H1 (cell line): ENCODE measurements around the gene AIFM1. TPM values are rescaled to one million over a fixed set of nuclear protein-coding genes. Genes with fewer than 3 reads are reported as not detected.

Experiments
- CTCF ChIA-PET: fragments of 300-600 bp; sonication (Branson Sonifier 250); formaldehyde crosslinking; loops from one replicate; lab custom pipeline; 2021; ENCODE audit not compliant: partially characterized antibody; lab: Charles Lee
- POLR2A ChIA-PET: fragments of 300-600 bp; sonication (Branson Sonifier 250); formaldehyde crosslinking; loops from one replicate; lab custom pipeline; 2021; ENCODE audit warnings: inconsistent platforms; ENCODE audit not compliant: partially characterized antibody; lab: Charles Lee
- DNase-seq, 2 experiments: peaks; one replicate each; pipeline versions ENCODE4 v3.0.0 to v3.0.0-alpha.2; 2010 to 2022; ENCODE audit warnings: low spot score in 2 of 2, low read depth in 1 of 2, mixed read lengths in 1 of 2
- FAIRE-seq: peaks from 2 replicates; lab custom pipeline; 2011; peaks lifted over from hg19 to GRCh38; lab: Jason Lieb, UNC
- H2AFZ ChIP-seq: 2 replicates; pipeline ENCODE4 v1.8.1; 2012; ENCODE audit warnings: low read length, inconsistent platforms
- H2AK5ac ChIP-seq: 2 replicates; pipeline ENCODE4 v1.6.1; 2013; ENCODE audit warnings: low read depth, low read length
- H2BK120ac ChIP-seq: replicated peaks from 2 replicates; pipeline ENCODE3; 2013; ENCODE audit warnings: low read depth, low read length, inconsistent platforms
- H2BK12ac ChIP-seq: 2 replicates; pipeline ENCODE4 v1.6.1; 2013; ENCODE audit warnings: low read depth, low read length
- H2BK15ac ChIP-seq: 2 replicates; pipeline ENCODE4 v1.6.1; 2013; ENCODE audit warnings: low read length
- H2BK20ac ChIP-seq: 2 replicates; pipeline ENCODE4 v1.6.1; 2013; ENCODE audit warnings: low read length
- H2BK5ac ChIP-seq: 2 replicates; pipeline ENCODE4 v1.6.1; 2013; ENCODE audit warnings: low read depth, low read length
- H3K14ac ChIP-seq: 2 replicates; pipeline ENCODE4 v1.6.1; 2013; ENCODE audit warnings: inconsistent platforms; ENCODE audit not compliant: insufficient read length
- H3K18ac ChIP-seq: 2 replicates; pipeline ENCODE4 v1.6.1; 2013; ENCODE audit warnings: low read length; ENCODE audit errors: extremely low read depth
- H3K23ac ChIP-seq: 2 replicates; pipeline ENCODE4 v1.6.1; 2013; ENCODE audit warnings: inconsistent platforms; ENCODE audit not compliant: insufficient read length
- H3K23me2 ChIP-seq: 2 replicates; pipeline ENCODE4 v1.6.1; 2013; ENCODE audit warnings: low read depth, low read length
- H3K27ac ChIP-seq: 2 replicates; pipeline ENCODE4 v1.6.1; 2011; ENCODE audit warnings: low read depth, low read length, inconsistent platforms
- H3K27me3 ChIP-seq, 4 experiments: replicated peaks in 1 of 4; 1 replicate in 1 of 4; 2 replicates in 3 of 4; pipeline versions ENCODE4 v1.6.1 to v1.8.1; 2011 to 2013; ENCODE audit warnings: low read length in 3 of 4, mild to moderate bottlenecking in 3 of 4, inconsistent platforms in 2 of 4, mixed read lengths in 2 of 4, moderate library complexity in 1 of 4; ENCODE audit not compliant: control insufficient read depth in 3 of 4, insufficient read depth in 3 of 4; ENCODE audit errors: extremely low read depth in 1 of 4
- H3K36me3 ChIP-seq, 4 experiments: 2 replicates each; pipeline versions ENCODE4 v1.6.1 to v1.8.1; 2011 to 2013; ENCODE audit warnings: mild to moderate bottlenecking in 4 of 4, low read length in 3 of 4, moderate library complexity in 2 of 4, control low read depth in 1 of 4, inconsistent platforms in 1 of 4; ENCODE audit not compliant: insufficient read depth in 4 of 4, control insufficient read depth in 2 of 4
- H3K4ac ChIP-seq: replicated peaks from 2 replicates; pipeline ENCODE3; 2013; ENCODE audit warnings: low read length, low read depth, mixed read lengths, inconsistent platforms; ENCODE audit not compliant: insufficient read length
- H3K4me1 ChIP-seq, 4 experiments: replicated peaks in 1 of 4; 1 replicate in 1 of 4; 2 replicates in 3 of 4; pipeline versions ENCODE4 v1.6.1 to v1.8.1; 2011 to 2013; ENCODE audit warnings: low read length in 3 of 4, inconsistent platforms in 2 of 4, mixed read lengths in 1 of 4; ENCODE audit not compliant: insufficient read depth in 4 of 4, control insufficient read depth in 3 of 4
- H3K4me2 ChIP-seq, 2 experiments: 2 replicates each; pipeline versions ENCODE4 v1.6.1 to v1.8.1; 2011 to 2013; ENCODE audit warnings: low read depth in 2 of 2, low read length in 2 of 2, control low read depth in 1 of 2, inconsistent platforms in 1 of 2, mild to moderate bottlenecking in 1 of 2; ENCODE audit not compliant: insufficient read depth in 1 of 2
- H3K4me3 ChIP-seq, 4 experiments: fragments of 200-600, 300-600 bp in 1 of 4; sonication (generic), shearing (Covaris generic), sonication (Bioruptor Twin) in 1 of 4; 2 replicates each; pipeline versions ENCODE4 v1.5.1 to v1.8.1; 2011 to 2016; ENCODE audit warnings: low read length in 4 of 4, low read depth in 3 of 4, control low read depth in 2 of 4, inconsistent platforms in 2 of 4, mild to moderate bottlenecking in 2 of 4, mixed read lengths in 1 of 4, moderate library complexity in 1 of 4; ENCODE audit not compliant: insufficient read depth in 2 of 4; ENCODE audit errors: extremely low read depth in 1 of 4
- H3K56ac ChIP-seq: replicated peaks from 2 replicates; pipeline ENCODE3; 2013; ENCODE audit warnings: low read depth, mild to moderate bottlenecking, mixed read lengths, low read length, inconsistent platforms; ENCODE audit not compliant: insufficient read length
- H3K79me1 ChIP-seq: 2 replicates; pipeline ENCODE4 v1.6.1; 2013; ENCODE audit warnings: low read depth, low read length, control low read depth
- H3K79me2 ChIP-seq, 2 experiments: 2 replicates each; pipeline versions ENCODE4 v1.6.1 to v1.8.1; 2012 to 2013; ENCODE audit warnings: low read length in 2 of 2, mild to moderate bottlenecking in 2 of 2, inconsistent platforms in 1 of 2; ENCODE audit not compliant: insufficient read depth in 2 of 2, control insufficient read depth in 1 of 2
- H3K9ac ChIP-seq, 4 experiments: replicated peaks in 1 of 4; 1 replicate in 1 of 4; 2 replicates in 3 of 4; pipeline versions ENCODE4 v1.6.1 to v1.8.1; 2011 to 2013; ENCODE audit warnings: low read depth in 3 of 4, low read length in 3 of 4, control low read depth in 2 of 4, mild to moderate bottlenecking in 2 of 4, moderate library complexity in 2 of 4, inconsistent platforms in 1 of 4; ENCODE audit errors: extremely low read depth in 1 of 4
- H3K9me3 ChIP-seq, 2 experiments: 2 replicates each; pipeline versions ENCODE4 v1.6.1 to v1.8.1; 2012 to 2013; ENCODE audit warnings: mild to moderate bottlenecking in 2 of 2, moderate library complexity in 2 of 2, control low read depth in 1 of 2, inconsistent platforms in 1 of 2, low read depth in 1 of 2, low read length in 1 of 2, mixed read lengths in 1 of 2; ENCODE audit not compliant: insufficient read depth in 2 of 2
- H4K20me1 ChIP-seq, 2 experiments: replicated peaks in 1 of 2; 2 replicates each; pipeline versions ENCODE3 to v1.8.1; 2011 to 2013; ENCODE audit warnings: inconsistent platforms in 2 of 2, low read length in 2 of 2, mild to moderate bottlenecking in 1 of 2; ENCODE audit not compliant: insufficient read depth in 2 of 2, control insufficient read depth in 1 of 2
- H4K5ac ChIP-seq: 2 replicates; pipeline ENCODE4 v1.6.1; 2013; ENCODE audit warnings: low read length, low read depth, mixed read lengths, inconsistent platforms; ENCODE audit not compliant: insufficient read length
- H4K8ac ChIP-seq: 2 replicates; pipeline ENCODE4 v1.8.0; 2013; ENCODE audit warnings: mild to moderate bottlenecking, moderate library complexity, low read length, inconsistent platforms; ENCODE audit not compliant: insufficient read depth; ENCODE audit errors: extremely low read depth
- H4K91ac ChIP-seq: replicated peaks from 2 replicates; pipeline ENCODE3; 2013; ENCODE audit warnings: low read length, mixed read lengths, inconsistent platforms; ENCODE audit not compliant: insufficient read length
- ASH2L ChIP-seq: fragments of 200-600, 300-600 bp; sonication (generic); IDR thresholded peaks from one replicate; pipeline ENCODE4 v1.7.1; 2017; ENCODE audit warnings: low read length
- BRCA1 ChIP-seq: IDR thresholded peaks from 2 replicates; pipeline ENCODE4 v1.6.1; 2012; ENCODE audit warnings: low read depth, low read length, improper control_type of control experiment
- CTCF ChIP-seq, 3 experiments: IDR thresholded peaks; 1 replicate in 2 of 3; 2 replicates in 1 of 3; pipeline versions ENCODE4 v1.5.1 to v1.6.1; 2011; ENCODE audit warnings: low read length in 3 of 3, mild to moderate bottlenecking in 3 of 3, inconsistent platforms in 2 of 3, low read depth in 1 of 3, moderate library complexity in 1 of 3; ENCODE audit not compliant: insufficient read depth in 1 of 3; ENCODE audit errors: control extremely low read depth in 1 of 3
- JUN ChIP-seq: IDR thresholded peaks from 2 replicates; pipeline ENCODE4 v1.6.1; 2011; ENCODE audit warnings: low read depth, mild to moderate bottlenecking, improper control_type of control experiment, low read length
- NANOG ChIP-seq: IDR thresholded peaks from 2 replicates; pipeline ENCODE4 v1.6.1; 2011; ENCODE audit warnings: low read length, low read depth, mild to moderate bottlenecking, inconsistent platforms; ENCODE audit not compliant: insufficient read depth, poor library complexity, severe bottlenecking
- RXRA ChIP-seq: IDR thresholded peaks from 2 replicates; pipeline ENCODE4 v1.6.1; 2011; ENCODE audit warnings: low read depth, mild to moderate bottlenecking, low read length, moderate library complexity; ENCODE audit not compliant: insufficient read depth
- TEAD4 ChIP-seq: IDR thresholded peaks from 2 replicates; pipeline ENCODE4 v1.6.1; 2012; ENCODE audit warnings: low read depth, low read length, inconsistent platforms, mixed read lengths
- WGBS, 2 experiments: shearing (Covaris generic) in 1 of 2; methylation state at CpG; one replicate each; pipeline versions ENCODE4 v1.1.6 to v1.1.7; 2013 to 2015; ENCODE audit warnings: low lambda C conversion rate in 2 of 2, mixed read lengths in 2 of 2, inconsistent platforms in 1 of 2, low coverage in 1 of 2, missing lambda C conversion rate in 1 of 2; ENCODE audit not compliant: insufficient replicate concordance in 2 of 2, insufficient coverage in 1 of 2, insufficient read length in 1 of 2; ENCODE audit errors: extremely low coverage in 1 of 2, missing lambda C conversion rate in 1 of 2; 5-methylcytosine and 5-hydroxymethylcytosine counted together
- polyA plus RNA-seq, 7 experiments: library from polyadenylated mRNA; depleted of rRNA in 3 of 7; stranded (reverse) in 5 of 7; unstranded in 2 of 7; fragments of >200 nt in 5 of 7; fragments of 200-250 nt in 2 of 7; gene quantifications; 1 replicate in 5 of 7; 2 replicates in 1 of 7; 4 replicates in 1 of 7; pipeline versions ENCODE4 v1.2.1 to v1.2.3, GENCODE V29; 2011 to 2013; ENCODE audit warnings: missing spikeins in 2 of 7, mixed read lengths in 2 of 7
- total RNA-seq: library from RNA; stranded (reverse); fragmentation: NEBNext Ultra II Directional; extraction: Animal tissue kit (Norgen Biotek cat#: 25700); gene quantifications from 2 replicates; pipeline ENCODE4 v1.2.1, GENCODE V29; 2021

AIFM1 gene
- total and polyA plus RNA-seq, 2 of the 8 experiments (the other 6 are each of a cell fraction or from before 2014, with no cell fraction given) = 34.1 to 55.4 TPM

GRCh38 chrX:130110379-130111219 is 55.0 kb downstream of the AIFM1 start, which contains the start of gene ELF4:
TSS of gene ELF4 (minus strand) at chrX:130110497. CDS start at chrX:130081330, 29,167 bp downstream.
- Histone ChIP-seq H3K56ac (no peak within 1 kb of the TSS), H4K5ac (no peak within 1 kb of the TSS), H2BK5ac (no peak within 1 kb of the TSS), H4K20me1 (peaks cover 0 to 4% of the 10 kb centered on the region in 2 experiments), H3K9me3 (no peaks in the 10 kb centered on the region), H3K36me3 (peaks cover 0 to 3% (median 0%) of the 10 kb centered on the region in 4 experiments; a peak in 1 of 8 replicates), H2AK5ac (no peak within 1 kb of the TSS), H3K4me1 (peaks cover 0 to 11% (median 0%) of the 10 kb centered on the region in 4 experiments; a peak in 3 of 7 replicates), H3K23me2 (peaks cover 2% of the 10 kb centered on the region; the same call in 1 of the 2 replicates), H3K23ac (no peak within 1 kb of the TSS), H3K27ac (no peak within 1 kb of the TSS), H3K4ac (no peak within 1 kb of the TSS), H3K27me3 (peaks cover 20 to 37% (median 32%) of the 10 kb centered on the region in 4 experiments), H3K79me2 (no peaks in the 10 kb centered on the region), H3K4me3 (peak within 1 kb of the TSS; percentile 32 to 60 (median 40)), H4K91ac (no peak within 1 kb of the TSS), H2BK12ac (no peak within 1 kb of the TSS), H2BK15ac (no peak within 1 kb of the TSS), H3K18ac (no peak within 1 kb of the TSS), H3K4me2 (peak within 1 kb of the TSS; percentile 68 to 82), H3K9ac (no peak within 1 kb of the TSS), H3K14ac (no peak within 1 kb of the TSS), H2BK20ac (no peak within 1 kb of the TSS), H2AFZ (no peak within 1 kb of the TSS), H4K8ac (peak within 1 kb of the TSS; percentile 68; the same call in 1 of the 2 replicates), H2BK120ac (no peak within 1 kb of the TSS), H3K79me1 (no peaks in the 10 kb centered on the region)
- FAIRE-seq = no peak
- no peak for DNase-seq
- TF ChIP-seq JUN = no peak
- no peak for TF ChIP-seq RXRA
- no peak for TF ChIP-seq BRCA1
- no peak for TF ChIP-seq CTCF (IDR thresholded peaks at IDR 0.05; ENCODE audit: control extremely low read depth in 1 of 3, insufficient read depth in 1 of 3, low read depth in 1 of 3, low read length in 3 of 3)
- TF ChIP-seq TEAD4 = no peak
- no peak for TF ChIP-seq NANOG
- no peak for TF ChIP-seq ASH2L
- POLR2A ChIA-PET = interaction anchor here (0.7 kb wide), 1 partner anchor 9 kb away, joined by 3 read pairs; no protein-coding TSS in a partner anchor
- no CpG with 5 or more reads among the region's 123 CpGs for WGBS, 2 experiments
- CTCF ChIA-PET = interaction anchor here (2.4 kb wide), 1 partner anchor 30 kb away, joined by 10 read pairs; no protein-coding TSS in a partner anchor
